GM18870 (cell line): ENCODE results near the gene MITF.

Experiments
- ATAC-seq: cut with Tn5 transposase; IDR thresholded peaks from one replicate; pipeline ENCODE4 v1.9.1; 2021; ENCODE audit warnings: moderate library complexity; ENCODE audit not compliant: unreplicated experiment

MITF gene

GRCh38 chr3:69867941-69868505 is 128.8 kb downstream of the MITF start:
- no peak for ATAC-seq

- no peak for ATAC-seq
Observed at GRCh38 chr3:69868841-69869420, 129.7 kb downstream of the MITF start.

- no peak for ATAC-seq
Observed at GRCh38 chr3:69869643-69870042, 130.4 kb downstream of the MITF start.

DNA sequence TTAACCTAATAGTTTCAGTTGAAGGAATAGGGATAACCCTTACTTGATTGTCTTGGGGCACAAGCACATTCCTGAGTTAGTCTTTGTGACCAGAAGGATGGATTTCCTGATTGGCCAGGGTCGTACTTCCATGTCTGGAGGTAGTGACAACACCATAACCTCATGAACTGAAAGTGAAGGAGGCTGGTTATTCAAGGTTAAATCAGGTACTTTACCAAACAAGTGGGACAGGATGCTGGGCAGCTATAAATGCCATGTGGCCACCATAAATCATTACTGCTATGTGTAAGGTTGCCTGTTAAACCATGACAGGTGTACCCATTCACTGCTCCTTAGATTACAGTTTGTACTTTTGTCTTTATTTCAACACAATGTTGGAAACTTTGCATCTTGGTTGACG is 132.0 kb downstream of the MITF start:
- no peak for ATAC-seq

DNA sequence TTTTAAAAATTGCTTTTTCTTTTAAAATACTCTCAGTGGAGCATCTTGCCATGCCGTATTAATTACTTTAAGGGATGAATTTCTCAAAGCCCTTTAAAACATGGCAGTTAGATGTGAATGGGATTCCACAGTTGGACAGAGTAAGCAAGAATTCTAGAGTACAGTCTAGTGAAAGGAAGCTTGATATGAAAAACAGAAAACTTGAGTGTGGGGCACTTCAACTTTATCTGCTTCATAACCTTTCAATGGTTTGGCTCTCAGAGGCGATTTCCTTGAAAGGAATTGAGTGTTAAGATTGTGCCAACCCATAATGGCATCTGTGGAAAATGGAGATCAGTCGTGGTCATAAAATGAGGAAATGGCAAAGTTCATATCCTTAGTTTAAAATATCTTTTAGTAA is 132.6 kb downstream of the MITF start:
- ATAC-seq, result no peak

- no peak for ATAC-seq
Observed at GRCh38 chr3:69872783-69873378, 133.6 kb downstream of the MITF start.

- ATAC-seq, result no peak
Observed at GRCh38 chr3:69876073-69876472, 136.8 kb downstream of the MITF start.

- no peak for ATAC-seq
Observed at GRCh38 chr3:69878254-69878653, 139.0 kb downstream of the MITF start.

- ATAC-seq, result no peak
Observed at GRCh38 chr3:69879051-69879450, 139.8 kb downstream of the MITF start.

DNA sequence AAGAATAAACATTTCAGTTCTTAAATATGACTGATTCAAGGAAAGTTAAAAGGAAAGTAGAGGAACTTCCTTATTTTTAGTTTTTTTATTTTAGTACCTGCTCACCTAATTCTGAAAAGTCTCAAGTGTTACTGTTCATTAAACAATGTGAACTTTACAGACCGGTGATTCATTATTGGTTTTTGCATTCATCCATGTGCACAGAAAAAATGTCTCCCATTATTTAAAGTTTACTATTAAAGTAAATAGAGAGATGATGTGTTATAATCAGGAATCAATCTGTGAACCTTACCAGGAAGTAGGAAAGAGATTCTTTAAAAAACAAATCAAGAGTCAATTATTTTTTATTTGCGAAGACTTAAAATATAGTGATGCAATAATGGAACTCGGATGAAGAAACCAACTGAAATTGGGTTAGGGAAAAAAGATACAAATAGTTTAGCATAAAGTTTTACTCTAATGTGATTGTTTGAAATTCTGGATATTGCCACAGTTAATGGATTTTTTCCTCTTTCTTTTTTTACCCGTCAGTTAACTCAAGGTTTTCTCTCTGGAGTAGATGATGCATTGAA is 140.9 kb downstream of the MITF start:
- no peak for ATAC-seq

GRCh38 chr3:69881051-69881450 is 141.8 kb downstream of the MITF start:
- no peak for ATAC-seq

DNA sequence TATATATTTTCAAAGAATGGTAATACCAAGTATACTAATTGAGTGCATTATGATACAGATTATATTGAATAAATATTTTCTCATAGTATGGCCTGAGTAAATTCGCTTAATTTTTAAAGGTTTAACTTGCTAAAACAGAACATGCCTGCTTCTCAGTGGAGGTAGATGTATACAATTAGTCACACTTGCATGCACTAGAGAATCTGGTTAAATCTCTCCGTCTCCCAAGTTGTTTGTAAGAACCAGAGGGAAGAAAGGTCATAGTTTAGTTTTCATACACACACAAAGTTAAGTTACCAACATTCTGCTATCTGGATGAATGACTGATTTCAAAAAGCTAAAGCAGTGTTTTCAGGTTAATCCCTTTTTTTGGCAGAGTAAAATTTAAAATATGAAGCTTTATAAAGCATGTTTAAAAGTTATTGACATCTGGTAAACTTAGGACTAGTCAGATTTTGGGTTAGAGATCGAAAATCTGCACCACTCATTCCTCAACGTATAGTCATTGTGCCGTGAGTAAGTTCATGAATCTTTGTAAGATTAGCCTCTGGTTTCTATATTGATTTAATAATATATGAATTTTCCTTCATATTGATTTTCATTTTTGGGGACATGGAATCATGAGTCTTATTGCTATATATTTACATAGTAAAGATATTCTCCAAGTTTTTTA is 142.6 kb downstream of the MITF start:
- ATAC-seq, result no peak

- no peak for ATAC-seq
Observed at GRCh38 chr3:69882560-69882959, 143.3 kb downstream of the MITF start.

GRCh38 chr3:69888040-69888942 is 149.0 kb downstream of the MITF start:
- ATAC-seq, result no peak

DNA sequence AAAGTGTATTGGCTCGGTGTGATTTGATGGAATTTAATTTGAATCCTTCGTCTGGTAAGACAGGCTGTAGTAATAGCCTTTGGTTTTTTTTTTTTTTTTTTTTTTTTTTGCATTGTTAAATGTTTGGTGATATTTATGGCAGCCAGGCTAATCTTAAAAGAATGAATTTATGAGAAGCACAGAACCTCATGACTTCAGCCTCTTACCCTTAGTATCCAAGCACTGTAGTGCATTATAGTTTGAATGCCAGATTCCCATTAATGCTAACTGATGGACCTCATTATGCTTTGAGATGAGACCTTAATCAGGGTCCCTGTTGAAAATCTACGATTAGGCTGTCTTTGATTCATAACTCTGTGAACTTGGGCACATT is 149.7 kb downstream of the MITF start:
- no peak for ATAC-seq

DNA sequence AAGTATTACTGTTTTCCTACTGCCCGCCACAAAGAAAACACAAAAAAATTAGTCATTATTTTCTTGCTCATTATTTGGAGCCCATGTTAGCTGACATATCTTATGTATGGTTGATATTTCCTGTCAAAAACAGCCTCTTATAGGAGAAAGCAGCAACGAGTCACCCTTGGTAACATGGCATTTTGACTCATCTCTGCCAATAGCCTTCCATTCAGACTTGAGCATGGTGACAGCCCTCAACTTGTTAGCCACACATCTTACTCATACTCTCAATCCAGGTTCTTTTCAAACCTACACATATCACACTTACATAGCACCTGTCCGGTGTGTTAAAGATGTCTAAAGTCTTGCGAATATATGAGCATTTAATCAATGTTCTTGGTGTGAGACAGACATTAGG is 150.8 kb downstream of the MITF start:
- no peak for ATAC-seq

GRCh38 chr3:69890691-69891090 is 151.4 kb downstream of the MITF start:
- ATAC-seq, result no peak

- ATAC-seq, result no peak
Observed at GRCh38 chr3:69892706-69893105, 153.4 kb downstream of the MITF start.

GRCh38 chr3:69893274-69893673 is 154.0 kb downstream of the MITF start:
- no peak for ATAC-seq

DNA sequence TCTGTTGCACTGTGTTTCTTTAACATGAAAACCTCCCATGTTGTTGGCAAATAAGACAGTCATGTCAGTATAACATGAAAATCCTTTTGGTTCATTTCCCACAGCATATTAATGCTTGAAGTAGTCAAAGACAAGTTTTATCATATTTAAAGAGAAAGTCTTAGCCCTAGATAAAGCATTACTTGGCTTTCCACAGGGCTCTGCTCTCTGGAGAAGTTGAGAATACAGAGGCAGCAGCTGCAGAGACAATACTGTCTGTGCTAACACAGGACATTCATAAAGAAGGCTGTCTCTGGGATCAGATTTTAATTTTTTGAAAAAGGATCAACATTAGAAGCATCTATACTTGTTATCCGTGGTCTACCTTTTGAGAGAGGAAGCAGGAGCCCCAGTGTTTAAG is 156.8 kb downstream of the MITF start:
- no peak for ATAC-seq

- ATAC-seq, result no peak
Observed at GRCh38 chr3:69900331-69900730, 161.1 kb downstream of the MITF start.
